Fibroblast of lung (primary cell): Measurements from ENCODE around the gene NHLRC2. TPM values are rescaled to one million over a fixed set of nuclear protein-coding genes. Genes with fewer than 3 reads are reported as not detected.
"Not testable (repeated sequence)": the region's sequence is repeated elsewhere in the genome, so short reads cannot be mapped to it uniquely, and the experiment has no call there.

ENCODE experiments used
- DNase-seq, 2 donors: peaks; one replicate each; pipeline versions ENCODE4 v3.0.0 to v3.0.0-alpha.2; 2010; ENCODE audit warnings: low read depth in 2 of 2
- H2AFZ ChIP-seq: 2 replicates; pipeline ENCODE4 v1.5.1; 2012; ENCODE audit warnings: low read length, control low read depth, inconsistent platforms
- H3K27ac ChIP-seq: 2 replicates; pipeline ENCODE4 v1.5.1; 2011; ENCODE audit warnings: low read length, control low read depth; ENCODE audit not compliant: insufficient read depth
- H3K27me3 ChIP-seq: 2 replicates; pipeline ENCODE4 v1.5.1; 2011; ENCODE audit warnings: mild to moderate bottlenecking, low read length; ENCODE audit not compliant: control insufficient read depth, insufficient read depth
- H3K36me3 ChIP-seq: 2 replicates; pipeline ENCODE4 v1.5.1; 2011; ENCODE audit warnings: low read length; ENCODE audit not compliant: control insufficient read depth, insufficient read depth
- H3K4me1 ChIP-seq: 2 replicates; pipeline ENCODE4 v1.5.1; 2011; ENCODE audit warnings: low read length; ENCODE audit not compliant: control insufficient read depth, insufficient read depth; ENCODE audit errors: extremely low read depth
- H3K4me2 ChIP-seq: 2 replicates; pipeline ENCODE4 v1.5.1; 2011; ENCODE audit warnings: low read length, control low read depth; ENCODE audit not compliant: insufficient read depth; ENCODE audit errors: extremely low read depth
- H3K4me3 ChIP-seq, 4 experiments: fragments of 200-600 bp in 1 of 4; sonication (generic) in 1 of 4; replicated peaks in 1 of 4; 2 replicates each; pipeline ENCODE4 v1.5.1; 2011 to 2016; ENCODE audit warnings: low read length in 4 of 4, low read depth in 3 of 4, mild to moderate bottlenecking in 3 of 4, control low read depth in 2 of 4, inconsistent platforms in 1 of 4, mixed read lengths in 1 of 4; ENCODE audit not compliant: insufficient read depth in 1 of 4; ENCODE audit errors: control extremely low read depth in 1 of 4
- H3K79me2 ChIP-seq: 2 replicates; pipeline ENCODE4 v1.5.1; 2012; ENCODE audit warnings: mild to moderate bottlenecking, low read length, inconsistent platforms; ENCODE audit not compliant: control insufficient read depth, insufficient read depth
- H3K9ac ChIP-seq: 2 replicates; pipeline ENCODE4 v1.5.1; 2011; ENCODE audit warnings: mild to moderate bottlenecking, low read length, control low read depth; ENCODE audit not compliant: insufficient read depth
- H3K9me3 ChIP-seq: 2 replicates; pipeline ENCODE4 v1.5.1; 2012; ENCODE audit warnings: low read depth, low read length; ENCODE audit not compliant: control insufficient read depth, insufficient read depth
- H4K20me1 ChIP-seq: 2 replicates; pipeline ENCODE4 v1.5.1; 2011; ENCODE audit warnings: low read length; ENCODE audit not compliant: control insufficient read depth, insufficient read depth; ENCODE audit errors: extremely low read depth
- CTCF ChIP-seq, 2 donors: IDR thresholded peaks in 1 of 2; conservative IDR thresholded peaks in 1 of 2; 1 replicate in 1 of 2; 2 replicates in 1 of 2; pipeline ENCODE4 v1.5.1; 2011 to 2012; ENCODE audit warnings: low read length in 2 of 2, control low read depth in 1 of 2, inconsistent platforms in 1 of 2, low read depth in 1 of 2, mild to moderate bottlenecking in 1 of 2
- EZH2 ChIP-seq: IDR thresholded peaks from 2 replicates; pipeline ENCODE4 v1.5.1; 2012; ENCODE audit warnings: low read length, control low read depth, mild to moderate bottlenecking; ENCODE audit errors: missing control alignments
- polyA minus RNA-seq: library from RNA; depleted of rRNA, polyadenylated mRNA; stranded (reverse); fragments of >200 nt; gene quantifications from 2 replicates; pipeline ENCODE4 v1.2.3, GENCODE V29; 2011; ENCODE audit warnings: low replicate concordance
- polyA plus RNA-seq, 2 donors: library from polyadenylated mRNA; depleted of rRNA in 1 of 2; stranded (reverse) in 1 of 2; unstranded in 1 of 2; fragments of >200 nt; gene quantifications; 2 replicates each; pipeline ENCODE4 v1.2.1, GENCODE V29; 2011 to 2012; ENCODE audit warnings: missing spikeins in 1 of 2
- total RNA-seq: library from RNA; depleted of rRNA; stranded (reverse); fragments of >200 nt; gene quantifications from 2 replicates; pipeline ENCODE4 v1.2.1, GENCODE V29; 2014

NHLRC2 gene
- 8.5 and 11.9 TPM in 2 replicates for total RNA-seq
- polyA plus RNA-seq, result 9.7 and 10.1 TPM in 2 replicates
- 3.5 and 4.6 TPM in 2 replicates for polyA plus RNA-seq (2012)
- polyA minus RNA-seq, result 7.8 and 9.9 TPM in 2 replicates

- Histone ChIP-seq H4K20me1 (no peaks in the 10 kb centered on the region), H3K79me2 (peaks cover 35% of the 10 kb centered on the region), H3K4me1 (peaks cover 2% of the 10 kb centered on the region), H2AFZ (peak within 1 kb of the TSS; percentile 99), H3K27ac (peak within 1 kb of the TSS; percentile 92), H3K4me3 (peak within 1 kb of the TSS; percentile 76 to 93 (median 86)), H3K4me2 (peak within 1 kb of the TSS; percentile 98), H3K9ac (peak within 1 kb of the TSS; percentile 95), H3K36me3 (no peaks in the 10 kb centered on the region), H3K27me3 (no peaks in the 10 kb centered on the region), H3K9me3 (no peaks in the 10 kb centered on the region)
- peak; percentile 79 to 89 for DNase-seq
- TF ChIP-seq EZH2, result no peak
- no peak for TF ChIP-seq CTCF (conservative IDR thresholded peaks at IDR 0.05 in 1 of 2, IDR thresholded peaks at IDR 0.05 in 1 of 2; ENCODE audit: low read depth in 1 of 2, low read length in 2 of 2)
These were observed at the start of gene NHLRC2, which contains the start of gene DCLRE1A for GRCh38 chr10:113854013-113854760. Gene NHLRC2 (plus strand): TSS chr10:113854661. CDS start chr10:113854873, 212 bp downstream. Gene DCLRE1A (minus strand): TSS chr10:113854082. CDS start chr10:113853182, 900 bp downstream.

- TF ChIP-seq EZH2 (no peak), CTCF (conservative IDR thresholded peaks at IDR 0.05 in 1 of 2, IDR thresholded peaks at IDR 0.05 in 1 of 2; ENCODE audit: low read depth in 1 of 2, low read length in 2 of 2) (no peak)
- no peaks in the 10 kb centered on the region for H3K9me3 ChIP-seq
- no peaks in the 10 kb centered on the region for H4K20me1 ChIP-seq
- H3K4me1 ChIP-seq, result no peaks in the 10 kb centered on the region
- H3K4me2 ChIP-seq, result no peak overlapping the region
- H3K27me3 ChIP-seq, result peaks cover 2% of the 10 kb centered on the region
- H3K4me3 ChIP-seq, result no peak overlapping the region
- no peaks in the 10 kb centered on the region for H3K79me2 ChIP-seq
- no peaks in the 10 kb centered on the region for H3K36me3 ChIP-seq
- H3K27ac ChIP-seq, result no peak overlapping the region
- no peak for DNase-seq
- H2AFZ ChIP-seq, result no peak overlapping the region
- H3K9ac ChIP-seq, result no peak overlapping the region
These were observed 48.0 kb upstream of the NHLRC2 start for GRCh38 chr10:113806503-113806902.

- Histone ChIP-seq H3K4me1 (no peaks in the 10 kb centered on the region), H3K4me3 (no peak overlapping the region), H3K27me3 (peaks cover 2% of the 10 kb centered on the region), H3K4me2 (no peak overlapping the region), H3K36me3 (no peaks in the 10 kb centered on the region), H2AFZ (no peak overlapping the region), H3K27ac (no peak overlapping the region), H3K9me3 (no peaks in the 10 kb centered on the region), H4K20me1 (no peaks in the 10 kb centered on the region), H3K9ac (no peak overlapping the region), H3K79me2 (no peaks in the 10 kb centered on the region)
- DNase-seq, result no peak
- TF ChIP-seq EZH2 (no peak), CTCF (conservative IDR thresholded peaks at IDR 0.05 in 1 of 2, IDR thresholded peaks at IDR 0.05 in 1 of 2; ENCODE audit: low read depth in 1 of 2, low read length in 2 of 2) (no peak)
These were observed 46.3 kb upstream of the NHLRC2 start for GRCh38 chr10:113808168-113808567.

GRCh38 chr10:113814700-113815099, 39.8 kb upstream of the NHLRC2 start:
- not testable (repeated sequence) for H3K79me2 ChIP-seq, H3K4me1 ChIP-seq, H4K20me1 ChIP-seq, H3K27me3 ChIP-seq, H3K4me3 ChIP-seq, H3K9me3 ChIP-seq, H3K27ac ChIP-seq, H3K9ac ChIP-seq, H3K36me3 ChIP-seq, DNase-seq, H2AFZ ChIP-seq, H3K4me2 ChIP-seq
